ENCODE results near the gene FOXI3.

DNA sequence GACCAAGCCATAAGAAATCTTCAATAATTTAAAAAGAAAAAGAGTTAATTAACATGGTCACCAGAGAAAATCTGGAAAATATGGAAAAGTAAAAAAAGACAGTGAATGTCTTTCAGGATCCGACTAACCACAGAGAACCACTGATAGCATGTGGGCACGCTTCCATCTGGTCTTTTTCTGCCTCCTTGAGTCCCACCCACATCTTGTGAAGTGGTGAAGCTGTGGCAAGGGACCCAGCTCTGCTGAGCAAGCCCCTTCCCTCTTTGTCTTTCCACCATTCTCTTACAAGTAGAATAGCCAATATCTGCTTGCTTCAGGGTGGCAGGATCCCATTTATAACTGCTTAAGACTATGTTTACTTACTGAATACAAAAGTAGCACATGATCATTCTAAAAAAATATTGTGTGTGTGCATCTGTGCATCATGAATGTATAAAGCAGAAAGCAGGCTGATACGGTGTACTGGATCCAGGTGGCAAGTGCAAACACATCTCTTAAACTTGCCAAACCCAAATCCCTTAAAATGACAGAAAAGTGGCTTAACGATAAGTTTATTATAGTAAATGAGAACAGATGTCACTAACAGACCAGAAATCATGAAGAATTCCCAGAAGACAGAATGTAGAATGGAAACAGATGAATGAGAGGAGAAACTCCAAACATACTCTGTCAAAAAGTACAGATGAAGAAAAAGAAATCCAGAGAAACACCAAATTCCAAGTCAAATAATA is 52.3 kb downstream of the FOXI3 start:
- TF ChIP-seq, protein P1, sequence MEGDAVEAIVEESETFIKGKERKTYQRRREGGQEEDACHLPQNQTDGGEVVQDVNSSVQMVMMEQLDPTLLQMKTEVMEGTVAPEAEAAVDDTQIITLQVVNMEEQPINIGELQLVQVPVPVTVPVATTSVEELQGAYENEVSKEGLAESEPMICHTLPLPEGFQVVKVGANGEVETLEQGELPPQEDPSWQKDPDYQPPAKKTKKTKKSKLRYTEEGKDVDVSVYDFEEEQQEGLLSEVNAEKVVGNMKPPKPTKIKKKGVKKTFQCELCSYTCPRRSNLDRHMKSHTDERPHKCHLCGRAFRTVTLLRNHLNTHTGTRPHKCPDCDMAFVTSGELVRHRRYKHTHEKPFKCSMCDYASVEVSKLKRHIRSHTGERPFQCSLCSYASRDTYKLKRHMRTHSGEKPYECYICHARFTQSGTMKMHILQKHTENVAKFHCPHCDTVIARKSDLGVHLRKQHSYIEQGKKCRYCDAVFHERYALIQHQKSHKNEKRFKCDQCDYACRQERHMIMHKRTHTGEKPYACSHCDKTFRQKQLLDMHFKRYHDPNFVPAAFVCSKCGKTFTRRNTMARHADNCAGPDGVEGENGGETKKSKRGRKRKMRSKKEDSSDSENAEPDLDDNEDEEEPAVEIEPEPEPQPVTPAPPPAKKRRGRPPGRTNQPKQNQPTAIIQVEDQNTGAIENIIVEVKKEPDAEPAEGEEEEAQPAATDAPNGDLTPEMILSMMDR (conservative IDR thresholded peaks at IDR 0.05; ENCODE audit: low read length) = no peak
- no peak for TF ChIP-seq EZH2phosphoT487 (IDR thresholded peaks at IDR 0.05; ENCODE audit: borderline replicate concordance, low read depth, low read length)
